Pancreas (tissue), 10 donors: Measurements from ENCODE around the gene ZFAND2A. TPM values are rescaled to one million over a fixed set of nuclear protein-coding genes. Genes with fewer than 3 reads are reported as not detected.
A peak's percentile ranks its signal among the peaks of the same experiment; 100 is the strongest.
"Not testable (repeated sequence)": the region's sequence is repeated elsewhere in the genome, so short reads cannot be mapped to it uniquely, and the experiment has no call there.

ENCODE experiments used
- ATAC-seq, 4 donors: fragments of 200-7000 bp; cut with Tn5 transposase; one replicate each; pipeline versions ENCODE4 v1.8.0 to v1.9.1; 2020; ENCODE audit warnings: mild to moderate bottlenecking in 4 of 4, moderate library complexity in 4 of 4
- DNase-seq, 6 donors: peaks; one replicate each; pipeline ENCODE4 v3.0.0-alpha.2; 2020
- FAIRE-seq: peaks from 2 replicates; lab custom pipeline; 2012; peaks lifted over from hg19 to GRCh38; lab: Jason Lieb, UNC
- H3K27ac ChIP-seq, 4 donors: fragments of 200-600 bp; sonication (generic); 1 replicate in 3 of 4; 2 replicates in 1 of 4; pipeline versions ENCODE4 v1.5.0 to v1.8.0; 2020
- H3K27me3 ChIP-seq, 4 donors: fragments of 200-600 bp; one replicate each; pipeline ENCODE4 v1.8.0; 2021
- H3K36me3 ChIP-seq, 3 donors: fragments of 200-600 bp; sonication (generic) in 1 of 3; one replicate each; pipeline versions ENCODE4 v1.5.0 to v1.8.0; 2020 to 2021
- H3K4me1 ChIP-seq, 3 donors: fragments of 200-600 bp; one replicate each; pipeline ENCODE4 v1.8.0; 2021
- H3K4me3 ChIP-seq, 4 donors: fragments of 200-600 bp; sonication (generic) in 2 of 4; one replicate each; pipeline versions ENCODE4 v1.5.0 to v1.8.0; 2020 to 2021
- H3K9me3 ChIP-seq, 4 donors: fragments of 200-600 bp; one replicate each; pipeline ENCODE4 v1.8.0; 2021
- CTCF ChIP-seq, 4 donors: fragments of 200-600 bp; sonication (generic) in 3 of 4; IDR thresholded peaks; one replicate each; pipeline versions ENCODE4 v1.5.0 to v1.8.0; 2021; ENCODE audit warnings: antibody characterized with exemption in 4 of 4
- WGBS, 2 donors: extraction: QIAGEN DNeasy Blood & Tissue Kit; methylation state at CpG; one replicate each; pipeline ENCODE4 v1.1.7; 2013; 5-methylcytosine and 5-hydroxymethylcytosine counted together
- intact Hi-C, 3 donors: fragments of 100-400 bp; cut with DNase I; formaldehyde crosslinking; loops; one replicate each; pipeline versions ENCODE4 v1.11.1 to v1.14.2; 2022
- polyA plus RNA-seq, 2 donors: library from polyadenylated mRNA; stranded (reverse); fragments of 200-250 nt; gene quantifications; one replicate each; pipeline ENCODE4 v1.2.3, GENCODE V29; 2013
- total RNA-seq, 6 donors: library from RNA; stranded (reverse); fragmentation: NEBNext Ultra II Directional in 4 of 6; extraction: Animal tissue kit (Norgen Biotek cat#: 25700) in 4 of 6; gene quantifications; one replicate each; pipeline versions ENCODE4 v1.2.1 to v1.2.4, GENCODE V29; 2021 to 2023
- donor health status: healthy with polysubstance abuse.
- donor health status: DM: no; HTN: no; CAD: no; lungs with moderate emphysema.
- donor health status: DM: no; HTN: no; CAD: no.
- donor health status: control.
- donor health status: control.
- donor health status: Bipolar disorder and iron deficiency.
- donor health status: DM: yes; HTN: yes; CAD: no.
- donor health status: DM: no; HTN: no; CAD: no.
- donor health status: DM: no; HTN: no; CAD: no.
- donor health status: DM: yes; HTN: yes; CAD: no.

ZFAND2A gene
- total and polyA plus RNA-seq, 8 donors = 6.1 to 35.0 (median 15.3) TPM

GRCh38 chr7:1149351-1149794 lies 10.6 kb downstream of the ZFAND2A start:
- H3K27me3 ChIP-seq = no peaks in the 10 kb centered on the region
- no peaks in the 10 kb centered on the region for H3K4me1 ChIP-seq
- 89 to 94% methylated on average over 20 of the region's 20 CpGs for WGBS, 2 donors
- H3K27ac ChIP-seq = no peak overlapping the region
- peak in 1 of 6 donors; percentile 40 for DNase-seq
- intact Hi-C loops = loop anchor here in 1 of 3 donors (10.0 kb wide), 1 partner anchor 155 kb away; no protein-coding TSS in a partner anchor
- no peak overlapping the region for H3K4me3 ChIP-seq
- H3K36me3 ChIP-seq = peaks cover 0 to 41% (median 2%) of the 10 kb centered on the region in 3 donors
- TF ChIP-seq CTCF (IDR thresholded peaks at IDR 0.05) = no peak
- FAIRE-seq = no peak
- ATAC-seq = no peak
- H3K9me3 ChIP-seq = no peaks in the 10 kb centered on the region

GRCh38 chr7:1147873-1148272 lies 12.1 kb downstream of the ZFAND2A start:
- H3K27me3 ChIP-seq, H3K4me1 ChIP-seq, FAIRE-seq, H3K27ac ChIP-seq, DNase-seq, H3K4me3 ChIP-seq, H3K9me3 ChIP-seq, ATAC-seq: not testable (repeated sequence)
- H3K36me3 ChIP-seq = peaks cover 0 to 26% (median 0%) of the 10 kb centered on the region in 3 donors
- WGBS, 2 donors = 91 to 95% methylated on average over 8 of the region's 12 CpGs
- intact Hi-C loops = loop anchor here in 1 of 3 donors (10.0 kb wide), 1 partner anchor 153 kb away; no protein-coding TSS in a partner anchor

GRCh38 chr7:1144269-1144771 lies 15.7 kb downstream of the ZFAND2A start:
- Histone ChIP-seq H3K9me3 (no peaks in the 10 kb centered on the region), H3K4me3 (no peak overlapping the region), H3K4me1 (no peaks in the 10 kb centered on the region), H3K27me3 (no peaks in the 10 kb centered on the region), H3K27ac (no peak overlapping the region), H3K36me3 (no peaks in the 10 kb centered on the region)
- no peak for FAIRE-seq
- peak in 3 of 6 donors; percentile 42 to 58 (median 58) for DNase-seq
- peak in 3 of 4 donors; percentile 8 to 15 (median 14) for TF ChIP-seq CTCF (IDR thresholded peaks at IDR 0.05)
- intact Hi-C loops = loop anchor here in 1 of 3 donors (10.0 kb wide), 1 partner anchor 150 kb away; no protein-coding TSS in a partner anchor
- 34 to 41% methylated on average over 20 to 23 of the region's 23 CpGs for WGBS, 2 donors
- peak; percentile 83 to 95 (median 92) for ATAC-seq

- not testable (repeated sequence) for H3K27me3 ChIP-seq, ATAC-seq, H3K27ac ChIP-seq, H3K4me1 ChIP-seq, DNase-seq, H3K36me3 ChIP-seq, H3K9me3 ChIP-seq, H3K4me3 ChIP-seq, FAIRE-seq
- intact Hi-C loops = loop anchor here in 1 of 3 donors (10.0 kb wide), 1 partner anchor 148 kb away; no protein-coding TSS in a partner anchor
- WGBS, 2 donors = 84 to 86% methylated on average over 5 of the region's 5 CpGs
Observed at GRCh38 chr7:1143031-1143430, 17.0 kb downstream of the ZFAND2A start.

GRCh38 chr7:1142051-1142635 lies 17.9 kb downstream of the ZFAND2A start:
- DNase-seq (no peak), FAIRE-seq (no peak), ATAC-seq (no peak)
- H3K4me1 ChIP-seq = peaks cover 0 to 8% (median 7%) of the 10 kb centered on the region in 3 donors
- H3K27me3 ChIP-seq = no peaks in the 10 kb centered on the region
- TF ChIP-seq CTCF (IDR thresholded peaks at IDR 0.05) = no peak
- H3K9me3 ChIP-seq = no peaks in the 10 kb centered on the region
- no peak overlapping the region for H3K27ac ChIP-seq
- no peak overlapping the region for H3K4me3 ChIP-seq
- 68 to 82% methylated on average over 14 of the region's 14 CpGs for WGBS, 2 donors
- intact Hi-C loops = loop anchor here in 1 of 3 donors (10.0 kb wide), 1 partner anchor 147 kb away; no protein-coding TSS in a partner anchor
- no peaks in the 10 kb centered on the region for H3K36me3 ChIP-seq
